22Rv1 (cell line): ENCODE data around the gene F11.

ENCODE experiments used
- ZFX ChIP-seq: fragments of 450-650 bp; IDR thresholded peaks from 2 replicates; pipeline ENCODE4 v1.6.1; 2017; ENCODE audit warnings: antibody characterized with exemption, borderline replicate concordance
- TF ChIP-seq, protein P1 (sequence below): fragments of 450-650 bp; IDR thresholded peaks from 2 replicates; pipeline ENCODE4 v1.5.1; 2017; ENCODE audit warnings: mild to moderate bottlenecking

DNA sequence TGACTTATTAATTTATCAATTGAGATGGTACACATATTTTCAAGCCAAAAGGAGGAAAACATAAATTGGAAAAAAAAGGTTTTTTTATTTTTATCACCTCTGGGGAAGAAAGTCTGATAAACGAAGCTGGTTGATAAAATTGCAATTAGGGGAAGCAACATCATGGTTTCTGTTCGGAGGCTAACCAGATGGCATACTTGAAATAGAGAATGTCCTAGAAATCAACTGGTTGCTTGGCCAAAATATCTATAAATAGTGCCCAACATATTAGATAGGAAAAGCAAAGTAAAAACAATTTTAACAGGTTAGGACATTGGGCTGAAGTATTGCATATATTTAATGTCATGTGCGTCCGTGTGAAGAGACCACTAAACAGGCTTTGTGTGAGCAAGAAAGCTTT lies 24.4 kb upstream of the F11 start:
- TF ChIP-seq, protein P1, sequence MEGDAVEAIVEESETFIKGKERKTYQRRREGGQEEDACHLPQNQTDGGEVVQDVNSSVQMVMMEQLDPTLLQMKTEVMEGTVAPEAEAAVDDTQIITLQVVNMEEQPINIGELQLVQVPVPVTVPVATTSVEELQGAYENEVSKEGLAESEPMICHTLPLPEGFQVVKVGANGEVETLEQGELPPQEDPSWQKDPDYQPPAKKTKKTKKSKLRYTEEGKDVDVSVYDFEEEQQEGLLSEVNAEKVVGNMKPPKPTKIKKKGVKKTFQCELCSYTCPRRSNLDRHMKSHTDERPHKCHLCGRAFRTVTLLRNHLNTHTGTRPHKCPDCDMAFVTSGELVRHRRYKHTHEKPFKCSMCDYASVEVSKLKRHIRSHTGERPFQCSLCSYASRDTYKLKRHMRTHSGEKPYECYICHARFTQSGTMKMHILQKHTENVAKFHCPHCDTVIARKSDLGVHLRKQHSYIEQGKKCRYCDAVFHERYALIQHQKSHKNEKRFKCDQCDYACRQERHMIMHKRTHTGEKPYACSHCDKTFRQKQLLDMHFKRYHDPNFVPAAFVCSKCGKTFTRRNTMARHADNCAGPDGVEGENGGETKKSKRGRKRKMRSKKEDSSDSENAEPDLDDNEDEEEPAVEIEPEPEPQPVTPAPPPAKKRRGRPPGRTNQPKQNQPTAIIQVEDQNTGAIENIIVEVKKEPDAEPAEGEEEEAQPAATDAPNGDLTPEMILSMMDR = no peak
- TF ChIP-seq ZFX = no peak
